ENCODE data around the gene PRR5. TPM values are rescaled to one million over a fixed set of nuclear protein-coding genes. Genes with fewer than 3 reads are reported as not detected.
A peak's percentile ranks its signal among the peaks of the same experiment; 100 is the strongest.

The PRR5 gene
- total RNA-seq, 1 experiment from 2014 or later, result 2.1 TPM

DNA sequence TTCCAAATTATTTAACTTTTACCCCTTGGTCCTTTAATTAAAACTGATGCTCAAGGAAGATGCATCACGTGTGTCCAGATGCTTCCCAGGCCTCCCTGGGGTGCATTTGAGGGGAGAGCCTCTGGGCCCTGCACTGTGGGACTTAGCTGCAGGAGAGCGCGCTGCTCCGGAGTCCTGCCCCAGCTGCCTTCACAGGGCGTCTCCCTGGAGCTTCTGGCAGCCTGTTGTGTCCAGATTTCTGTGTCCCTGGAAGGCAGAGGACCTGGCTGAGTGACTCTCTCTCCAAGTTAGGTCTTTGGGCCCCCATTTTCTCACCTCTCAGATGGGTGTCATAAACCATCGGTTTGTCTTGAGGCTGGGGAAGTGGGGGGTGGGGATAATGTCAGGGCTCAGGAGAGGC is 53.4 kb downstream of the PRR5 start:
- no peak for DNase-seq (ENCODE audit: low read depth)

DNA sequence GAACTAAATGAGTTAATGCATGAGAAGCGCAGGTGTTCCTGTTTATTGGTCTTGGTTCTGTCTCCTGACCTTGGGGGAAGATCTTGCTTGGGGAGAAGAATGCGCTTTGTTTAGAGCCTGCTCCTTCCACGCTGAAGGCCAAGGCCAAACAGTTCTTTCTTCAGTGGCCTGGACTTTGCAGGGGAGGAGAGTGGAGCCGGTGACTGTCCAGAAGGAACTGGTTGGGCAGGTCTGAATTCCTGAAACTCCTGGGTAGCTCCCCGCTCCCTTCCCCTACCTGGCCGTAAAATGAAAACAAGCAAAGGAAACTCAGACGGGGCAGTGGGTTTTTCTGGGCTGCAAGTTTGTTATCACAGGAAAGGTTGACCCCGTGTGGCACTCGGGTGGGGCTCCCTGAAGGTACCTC is 54.0 kb downstream of the PRR5 start:
- DNase-seq (ENCODE audit: low read depth), result no peak

DNA sequence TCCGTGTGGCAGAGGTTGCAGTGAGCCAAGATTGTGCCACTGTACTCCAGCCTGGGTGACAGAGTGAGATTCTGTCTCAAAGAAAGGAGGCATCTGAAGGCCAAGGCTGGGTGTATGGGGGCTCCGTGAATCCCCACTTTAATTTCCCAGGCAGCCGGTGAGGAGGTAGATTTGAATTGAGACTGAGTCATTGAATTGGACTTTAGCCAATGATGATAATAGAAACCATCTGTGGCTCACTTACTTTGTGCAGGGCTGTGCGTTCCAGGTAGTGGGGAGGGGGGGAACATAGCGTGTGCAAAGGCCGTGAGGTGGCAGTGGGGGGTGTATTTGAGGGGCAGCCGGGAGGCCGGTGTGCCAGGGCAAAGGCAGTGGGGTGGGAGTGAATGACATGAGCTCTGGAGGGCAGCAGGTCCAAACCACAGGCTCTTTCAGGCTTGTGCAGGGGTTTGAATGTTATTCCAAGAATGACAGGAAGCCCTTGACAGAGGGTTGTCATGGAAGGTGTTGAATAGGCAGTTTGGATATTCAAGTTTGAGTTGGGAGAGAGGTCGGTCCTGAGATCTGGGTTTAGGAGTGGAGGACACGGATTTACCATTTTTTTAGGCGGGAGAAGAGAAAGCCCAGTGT is 56.5 kb downstream of the PRR5 start:
- DNase-seq (ENCODE audit: low read depth), result peak; percentile 72

DNA sequence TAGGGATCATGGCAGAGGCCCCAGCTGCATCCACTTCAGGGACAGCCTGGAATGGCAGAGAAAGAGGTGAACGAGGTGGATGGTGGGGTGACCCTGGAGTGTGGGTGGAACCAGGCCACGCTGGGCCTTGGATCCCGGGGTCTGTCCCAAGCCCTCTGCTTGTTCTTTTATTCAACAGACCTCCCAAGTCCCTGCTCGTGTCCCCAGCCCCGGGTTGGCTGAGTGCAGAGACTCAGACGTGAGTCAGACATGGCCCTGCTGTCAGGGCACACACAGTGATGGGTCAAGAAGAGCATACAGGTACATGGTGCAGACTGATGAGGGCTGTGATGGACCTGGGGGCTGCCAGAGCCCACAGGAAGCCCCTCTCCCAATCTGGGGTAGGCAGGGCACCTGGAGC is 57.0 kb downstream of the PRR5 start:
- no peak for DNase-seq (ENCODE audit: low read depth)

DNA sequence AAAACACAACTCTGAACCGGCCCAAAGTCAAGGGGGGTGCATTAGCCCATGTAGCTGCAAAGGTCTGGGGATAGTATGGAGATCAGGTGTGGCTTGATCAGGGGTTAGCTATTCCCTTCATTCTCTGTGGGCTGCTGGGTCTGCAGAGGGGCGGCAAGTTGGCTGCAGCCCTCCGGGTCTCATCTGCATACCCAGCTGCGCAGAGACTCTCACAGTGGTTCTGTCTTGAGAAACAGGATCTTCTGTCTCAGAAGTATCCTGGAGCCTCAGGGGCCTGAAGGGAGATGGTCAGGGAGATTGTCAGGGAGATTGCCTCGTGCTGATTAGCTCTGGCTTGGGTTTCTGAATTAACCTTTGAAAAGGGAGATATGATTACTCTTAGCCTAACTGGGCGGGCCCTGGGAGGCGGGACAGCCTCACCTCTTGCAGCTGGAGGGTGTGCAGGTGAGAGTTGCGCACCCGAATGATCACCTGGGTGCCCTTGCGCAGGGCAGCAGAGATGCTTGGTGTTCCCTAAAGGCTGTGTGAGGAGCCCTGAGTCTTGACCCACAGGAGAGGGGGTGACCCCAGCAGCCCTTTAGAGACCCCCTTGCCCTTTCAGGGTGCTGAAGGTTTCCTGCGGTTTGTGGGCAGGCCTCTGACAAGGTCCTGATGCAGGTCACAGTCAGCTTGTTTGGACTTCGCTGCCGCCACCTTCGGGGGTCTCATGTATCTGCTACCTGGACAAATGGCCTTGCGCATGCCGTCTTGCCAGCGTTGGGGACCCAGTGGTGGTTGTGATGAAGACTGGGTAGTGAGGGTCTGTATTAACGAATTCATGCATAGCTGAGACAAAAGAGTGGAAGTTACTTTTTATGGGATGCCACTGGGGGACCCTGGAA is 57.7 kb downstream of the PRR5 start:
- DNase-seq (ENCODE audit: low read depth), result no peak

DNA sequence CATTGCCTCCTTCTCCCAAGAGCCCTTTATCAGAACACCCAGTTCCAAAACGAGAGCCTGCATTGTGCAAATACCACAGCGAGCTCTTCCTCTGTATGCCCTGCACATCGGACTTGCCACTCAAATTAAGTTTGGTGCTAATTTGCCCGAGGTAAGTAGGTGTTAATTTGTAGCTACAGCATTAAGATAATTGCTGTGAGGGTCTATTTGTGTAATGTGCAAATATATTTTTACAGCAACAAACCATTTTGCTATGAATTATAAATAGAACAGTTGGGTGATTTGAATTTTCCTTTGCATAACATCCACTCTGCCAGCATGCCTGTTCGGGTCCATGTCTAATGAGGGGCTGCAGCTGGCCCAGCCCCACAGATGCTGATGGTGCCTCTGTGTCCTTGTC is 58.5 kb downstream of the PRR5 start:
- no peak for DNase-seq (ENCODE audit: low read depth)

DNA sequence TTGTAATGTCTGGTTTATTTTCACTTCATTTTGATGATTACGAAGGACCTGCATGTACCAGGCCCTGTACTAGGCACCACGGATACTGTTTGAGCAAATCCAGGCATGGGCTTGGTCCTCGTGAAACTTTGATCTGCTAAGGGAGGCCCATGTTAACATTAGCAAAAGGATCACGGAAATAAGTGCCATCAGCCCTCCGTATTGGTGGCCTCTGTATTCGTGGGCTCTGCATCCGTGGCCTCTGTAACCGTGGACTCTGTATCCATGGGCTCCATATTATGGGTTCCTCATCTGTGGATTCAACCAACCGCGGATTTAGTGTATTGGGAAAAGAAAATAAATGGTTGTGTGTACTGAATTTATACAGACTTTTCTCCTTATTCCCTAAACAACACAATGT is 59.0 kb downstream of the PRR5 start:
- no peak for DNase-seq (ENCODE audit: low read depth)

DNA sequence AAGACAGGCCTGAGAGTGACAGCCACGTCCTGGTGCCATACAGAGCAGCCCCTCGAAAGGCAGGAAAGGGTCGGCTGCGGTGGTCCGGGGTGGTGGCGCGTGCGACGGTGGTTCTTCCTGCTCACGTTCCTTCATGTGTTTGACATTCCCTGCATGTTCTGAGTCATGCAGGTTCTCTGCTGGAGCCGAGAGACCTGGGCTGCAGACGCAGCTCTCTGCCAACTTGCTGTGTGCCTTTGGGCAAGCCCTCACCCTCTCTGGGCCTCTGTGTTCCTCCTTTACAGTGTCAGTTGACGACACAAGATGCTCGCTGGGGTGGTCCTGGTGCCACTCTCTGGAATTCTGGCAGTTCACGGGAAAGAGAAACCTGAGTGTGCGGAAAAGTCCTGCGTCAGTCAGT is 62.4 kb downstream of the PRR5 start:
- DNase-seq (ENCODE audit: low read depth), result no peak

DNA sequence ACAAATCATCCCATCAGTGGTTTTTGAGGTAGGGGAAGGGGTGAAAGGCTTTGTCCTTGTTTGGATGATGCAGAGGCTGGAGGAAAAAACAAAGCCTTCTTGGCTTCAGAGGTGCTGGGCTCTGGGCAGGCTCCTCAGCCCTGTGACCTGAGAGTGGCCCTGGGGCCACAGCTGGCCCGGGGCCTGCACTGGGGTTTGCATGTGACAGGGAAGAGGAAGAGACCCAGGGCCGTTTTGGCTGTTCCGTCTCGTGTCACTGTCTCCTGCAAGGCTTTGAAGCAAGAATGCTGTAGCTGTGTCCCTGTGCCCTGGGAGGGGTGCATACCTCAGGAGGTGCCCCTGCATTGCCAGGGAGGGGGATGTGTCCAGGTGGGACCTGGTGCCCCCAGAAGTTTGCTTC is 63.0 kb downstream of the PRR5 start:
- DNase-seq (ENCODE audit: low read depth), result no peak

DNA sequence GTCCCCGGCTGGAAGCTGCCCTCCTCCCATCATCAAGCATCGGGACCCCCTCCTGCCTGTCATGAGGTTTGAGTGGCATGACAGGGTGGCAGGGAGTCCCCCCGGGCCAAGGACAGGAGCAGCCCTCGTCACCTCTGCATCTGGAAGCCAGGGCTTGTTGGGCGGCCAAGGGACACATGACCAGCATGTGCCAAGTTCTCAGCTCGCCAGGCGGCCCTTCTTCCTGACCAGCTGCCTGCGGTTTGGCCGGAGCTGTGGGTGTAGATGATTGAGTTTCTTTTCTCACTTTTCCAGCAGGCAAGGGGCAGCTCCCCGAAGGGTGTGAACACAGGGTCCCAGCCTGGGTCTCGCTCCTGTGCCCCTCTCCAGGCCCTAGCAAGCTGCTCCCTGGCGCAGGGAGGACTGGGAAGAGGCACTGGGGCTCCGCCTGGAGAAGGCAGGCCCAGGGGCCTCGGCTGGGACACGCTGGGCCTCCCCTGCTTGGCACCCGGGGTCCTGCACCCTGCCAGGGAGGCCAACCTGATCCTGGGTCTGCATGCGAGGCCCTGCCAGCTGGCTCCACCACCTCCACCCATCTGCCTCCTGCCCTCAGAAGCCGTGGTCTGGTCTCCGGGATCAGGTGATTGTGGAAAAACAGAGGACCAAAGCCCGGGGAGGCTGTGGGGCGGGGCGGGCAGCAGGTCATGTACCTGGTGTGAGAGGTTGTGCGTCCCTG is 63.7 kb downstream of the PRR5 start:
- DNase-seq (ENCODE audit: low read depth), result no peak

DNA sequence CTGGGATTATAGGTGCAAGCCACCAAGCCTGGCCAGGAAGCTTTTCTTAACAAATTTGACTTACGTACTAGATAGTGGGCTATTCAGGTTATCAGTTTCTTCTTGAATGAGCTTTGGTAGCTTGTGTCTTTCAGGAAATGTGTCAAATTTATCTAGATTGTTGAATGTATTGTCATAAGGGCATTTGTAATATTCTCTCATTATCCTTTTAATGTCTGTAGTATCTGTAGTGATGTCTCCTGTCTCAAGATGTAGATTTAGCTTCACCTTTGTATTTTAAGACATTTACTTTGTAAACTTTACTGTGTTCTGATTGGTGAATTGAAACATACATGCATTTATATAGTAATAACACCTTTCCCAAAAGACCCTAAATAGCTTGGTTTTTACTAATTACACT is 71.1 kb downstream of the PRR5 start:
- no peak for DNase-seq (ENCODE audit: low read depth)

DNA sequence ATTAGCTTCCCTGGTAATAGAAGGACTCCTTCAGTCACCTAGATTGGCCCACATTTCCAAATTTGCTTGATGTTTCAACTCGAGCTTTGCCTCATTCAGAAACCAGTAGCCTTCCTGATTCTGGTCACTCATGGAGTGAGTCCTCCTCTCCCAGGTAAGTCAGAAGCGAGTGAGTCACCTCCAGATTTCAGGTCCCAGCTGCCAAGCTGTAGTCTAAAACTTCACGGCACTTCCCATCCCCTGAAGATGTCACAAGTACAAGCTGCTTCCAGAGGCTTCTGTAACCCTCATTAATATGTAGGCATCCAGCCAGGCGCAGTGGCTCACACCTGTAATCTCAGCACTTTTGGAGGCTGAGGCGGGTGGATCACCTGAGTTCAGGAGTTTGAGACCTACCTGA is 73.9 kb downstream of the PRR5 start:
- DNase-seq (ENCODE audit: low read depth), result no peak

DNA sequence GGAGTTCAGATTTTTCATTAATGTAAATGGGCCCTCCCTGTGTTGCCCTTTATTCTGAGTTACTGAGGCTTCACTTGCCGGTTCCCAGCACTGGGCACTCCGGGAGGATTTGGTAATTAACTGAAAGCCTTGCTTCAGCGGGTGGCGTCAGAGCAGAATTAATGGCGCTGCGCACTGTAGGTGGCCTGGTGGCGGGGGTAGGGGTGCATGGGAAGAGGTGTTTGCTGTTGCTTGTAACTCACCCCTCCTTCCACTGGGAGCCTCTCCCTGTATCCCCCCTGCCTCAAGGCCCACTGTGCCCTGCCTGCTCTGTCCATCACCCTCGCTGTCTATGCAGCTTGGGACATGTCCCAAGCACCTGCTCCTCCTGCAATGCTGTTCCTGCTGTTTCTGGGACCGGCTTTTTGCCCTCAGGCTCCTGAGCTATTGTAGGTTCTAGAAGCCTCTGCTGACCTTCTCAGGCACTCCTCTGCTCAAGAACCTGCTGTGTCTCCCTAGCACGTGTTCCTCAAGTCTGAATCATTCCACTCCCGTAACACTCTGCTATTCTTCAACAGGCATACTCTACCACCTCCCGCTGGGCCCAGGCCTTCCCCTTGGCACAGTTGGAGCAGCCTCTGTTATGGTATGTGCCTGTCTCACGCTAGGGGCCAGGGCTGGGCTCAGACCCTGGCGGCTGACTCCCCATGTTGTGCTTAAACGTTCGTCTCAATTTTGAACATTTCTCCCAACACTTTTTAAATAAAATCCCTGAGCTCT is 74.8 kb downstream of the PRR5 start:
- DNase-seq (ENCODE audit: low read depth), result peak; percentile 59

DNA sequence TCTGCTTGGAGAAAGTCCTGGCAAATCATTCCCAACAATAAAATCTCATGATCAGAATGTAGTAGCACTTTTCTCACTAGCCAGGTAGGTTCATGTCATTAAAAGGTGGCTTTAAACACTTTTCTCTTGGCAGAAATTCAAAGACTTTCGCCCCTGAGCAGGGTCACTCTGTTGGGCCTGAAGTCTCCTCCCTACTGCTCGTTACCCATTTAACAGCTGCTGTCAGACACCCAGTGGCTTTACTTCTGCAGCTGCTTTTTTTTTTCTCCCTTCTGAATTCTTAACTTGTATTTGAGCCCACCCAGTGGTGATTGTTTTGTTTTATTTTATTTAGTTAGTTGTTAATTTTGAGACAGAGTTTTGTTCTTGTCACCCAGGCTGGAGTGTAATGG is 75.4 kb downstream of the PRR5 start:
- no peak for DNase-seq (ENCODE audit: low read depth)

DNA sequence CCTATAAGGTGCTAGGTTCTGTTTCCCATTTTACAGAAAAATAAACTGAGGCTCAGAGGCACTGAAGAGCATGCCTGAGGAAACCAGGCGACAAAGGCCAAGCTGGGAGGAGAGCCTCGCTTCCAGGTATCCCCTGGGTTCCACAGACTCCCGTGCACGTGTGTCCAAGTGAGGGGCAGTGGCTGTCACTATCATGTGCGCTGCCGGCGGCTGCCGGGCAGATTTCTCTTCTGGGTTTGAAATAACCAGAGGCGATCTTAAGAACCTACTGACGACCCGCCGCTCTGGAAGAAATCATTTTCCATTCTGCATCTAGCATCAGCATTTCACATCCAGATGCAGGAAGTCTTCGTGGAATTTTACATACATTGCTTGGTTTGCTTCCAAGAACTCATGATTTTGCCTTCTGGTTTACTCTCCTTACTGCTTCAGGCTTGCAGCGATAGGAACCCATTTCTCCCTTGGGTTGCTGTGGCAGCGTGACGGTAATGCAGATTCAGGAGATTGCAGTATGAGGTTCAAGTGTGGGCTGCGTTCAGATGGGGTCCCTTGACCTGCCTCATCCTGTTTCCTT is 79.0 kb downstream of the PRR5 start:
- no peak for DNase-seq (ENCODE audit: low read depth)

DNA sequence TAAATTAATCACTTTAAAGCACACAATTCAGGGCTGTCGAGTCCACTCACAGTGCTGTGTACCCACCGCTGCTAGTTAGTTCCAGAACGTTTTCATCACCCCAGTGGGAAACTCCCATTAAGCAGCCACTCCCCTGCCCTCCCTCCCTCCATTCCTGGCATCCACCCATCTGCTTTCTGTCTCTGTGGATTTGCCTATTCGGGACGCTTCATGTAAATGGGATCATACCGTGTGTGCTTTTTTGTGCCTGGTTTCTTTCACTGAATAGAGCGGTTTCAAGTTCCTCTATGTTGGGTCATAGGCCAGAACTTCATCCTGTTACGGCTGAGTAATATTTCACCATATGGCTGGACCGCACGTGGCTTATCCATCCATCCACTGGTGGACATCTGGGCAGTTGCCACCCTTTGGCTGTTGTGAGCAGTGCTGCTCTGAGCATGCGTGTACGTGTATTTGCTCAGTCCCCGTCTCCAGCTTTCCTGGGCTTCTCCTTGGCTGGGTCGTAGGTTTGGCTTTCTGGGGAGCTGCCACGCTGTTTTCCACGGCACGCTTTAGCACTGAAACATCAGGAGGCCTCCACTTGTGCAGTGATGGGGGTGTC is 80.5 kb downstream of the PRR5 start:
- peak; percentile 33 for DNase-seq (ENCODE audit: low read depth)

DNA sequence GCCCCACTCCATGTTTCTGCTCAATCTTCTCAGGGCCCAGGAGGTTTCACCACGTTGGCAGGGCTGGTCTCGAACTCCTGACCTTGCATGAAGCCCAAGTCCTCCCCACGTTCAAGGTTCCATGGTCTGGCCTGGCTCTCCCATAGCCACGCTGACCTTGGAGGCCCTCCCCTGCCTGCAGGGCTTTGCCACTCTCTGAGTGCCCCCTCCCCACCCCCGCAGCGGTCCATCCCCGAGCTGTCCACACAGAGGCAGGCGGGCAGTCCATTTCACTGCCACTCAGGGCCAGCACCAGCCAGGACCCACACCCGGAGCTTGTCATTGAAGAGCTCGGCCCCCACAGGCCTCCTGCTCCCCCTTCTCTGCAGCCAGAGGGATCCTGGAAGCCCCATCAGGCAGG is 81.1 kb downstream of the PRR5 start:
- no peak for DNase-seq (ENCODE audit: low read depth)

DNA sequence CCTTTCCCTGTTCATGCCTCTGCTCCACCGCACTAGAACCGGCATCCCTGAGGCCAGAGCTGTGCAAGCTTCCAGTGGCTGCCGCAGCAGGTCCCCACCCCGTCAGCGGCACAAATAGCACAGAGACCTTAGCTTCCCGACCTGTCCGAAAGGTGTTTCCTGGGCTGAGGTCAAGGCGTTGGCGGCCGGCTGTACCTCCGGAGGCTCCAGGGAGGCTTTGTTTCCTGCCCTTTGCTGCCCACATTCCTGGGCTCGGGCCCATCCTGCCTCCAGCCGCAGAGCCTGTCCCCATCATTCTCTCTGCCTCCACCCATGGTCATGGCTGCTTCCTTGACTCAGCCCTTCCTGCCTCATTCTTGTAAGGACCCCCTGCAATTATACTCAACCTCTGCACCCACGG is 81.6 kb downstream of the PRR5 start:
- DNase-seq (ENCODE audit: low read depth), result peak; percentile 35

DNA sequence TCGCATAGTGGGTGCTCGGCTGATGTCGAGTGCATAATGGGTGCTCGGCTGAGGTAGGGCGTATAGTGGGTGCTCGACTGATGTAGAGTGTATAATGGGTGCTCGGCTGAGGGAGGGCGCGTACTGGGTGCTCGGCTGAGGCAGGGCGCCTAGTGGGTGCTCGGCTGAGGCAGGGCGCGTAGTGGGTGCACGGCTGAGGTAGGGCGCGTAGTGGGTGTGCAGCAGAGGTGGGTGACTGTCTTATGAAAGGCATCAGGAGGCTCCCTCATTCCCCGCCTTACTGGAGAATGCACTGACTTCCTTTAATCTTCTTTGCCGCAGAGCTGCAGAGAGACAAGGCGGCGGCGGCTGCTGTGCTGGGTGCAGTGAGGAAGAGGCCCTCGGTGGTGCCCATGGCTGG is 84.1 kb downstream of the PRR5 start:
- no peak for DNase-seq (ENCODE audit: low read depth)

DNA sequence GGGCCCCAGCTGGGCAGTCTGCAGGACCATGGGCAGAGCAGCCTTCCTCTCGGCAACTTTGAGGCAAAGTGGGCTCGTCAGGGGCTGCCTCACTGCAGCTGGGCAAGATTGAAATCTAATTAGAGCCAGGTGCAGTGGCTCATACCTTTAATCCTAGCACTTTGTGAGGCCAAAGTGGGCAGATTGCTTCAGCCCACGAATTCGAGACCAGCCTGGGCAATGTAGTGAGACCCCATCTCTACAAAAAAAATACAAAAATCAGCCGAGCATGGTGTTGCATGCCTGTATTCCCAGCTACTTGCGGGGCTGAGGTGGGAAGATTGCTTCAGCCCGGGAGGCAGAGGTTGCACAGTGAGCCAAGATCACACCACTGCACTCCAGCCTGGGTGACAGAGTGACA is 84.6 kb downstream of the PRR5 start:
- no peak for DNase-seq (ENCODE audit: low read depth)

Measured in Daoy (cell line).